OCI-LY1 (cell line): Measurements from ENCODE around the gene GDPD4.

Source experiments
- H2AFZ ChIP-seq: fragments of 200-600 bp; sonication (generic), shearing (Covaris generic); 2 replicates; pipeline ENCODE4 v1.6.0; 2014; ENCODE audit warnings: antibody characterized with exemption, mild to moderate bottlenecking, low read length
- H3F3A ChIP-seq: fragments of 200-600 bp; sonication (generic), shearing (Covaris generic); 2 replicates; pipeline ENCODE4 v1.6.0; 2014; ENCODE audit warnings: mild to moderate bottlenecking, antibody characterized with exemption, low read length, moderate library complexity; ENCODE audit not compliant: insufficient read depth
- H3K27ac ChIP-seq: fragments of 200-600 bp; sonication (generic); 2 replicates; pipeline ENCODE4 v1.5.1; 2014; ENCODE audit warnings: low read length, mixed run types, mild to moderate bottlenecking, low read depth; ENCODE audit not compliant: poor library complexity, severe bottlenecking
- H3K27me3 ChIP-seq: fragments of 200-600 bp; sonication (generic); 2 replicates; pipeline ENCODE4 v1.6.0; 2014; ENCODE audit warnings: antibody characterized with exemption, mild to moderate bottlenecking, low read length, moderate library complexity; ENCODE audit not compliant: insufficient read depth
- H3K36me3 ChIP-seq: fragments of 200-600 bp; sonication (generic); 2 replicates; pipeline ENCODE4 v1.6.1; 2014; ENCODE audit warnings: mild to moderate bottlenecking, antibody characterized with exemption, low read length, moderate library complexity, mixed read lengths; ENCODE audit not compliant: insufficient read depth
- H3K4me1 ChIP-seq: fragments of 200-600 bp; sonication (generic); 2 replicates; pipeline ENCODE4 v1.5.1; 2014; ENCODE audit warnings: mild to moderate bottlenecking, low read length, moderate library complexity; ENCODE audit not compliant: insufficient read depth, severe bottlenecking
- H3K4me2 ChIP-seq: fragments of 200-600 bp; sonication (generic), shearing (Covaris generic); 2 replicates; pipeline ENCODE4 v1.6.1; 2014; ENCODE audit warnings: low read length
- H3K4me3 ChIP-seq: fragments of 200-600 bp; sonication (generic); 2 replicates; pipeline ENCODE4 v1.5.1; 2014; ENCODE audit warnings: low read length, low read depth, mild to moderate bottlenecking, mixed read lengths; ENCODE audit not compliant: poor library complexity, severe bottlenecking
- H3K79me2 ChIP-seq: fragments of 200-600 bp; shearing (Covaris generic); 2 replicates; pipeline ENCODE4 v1.6.1; 2016; ENCODE audit warnings: mixed run types, low read length, mixed read lengths; ENCODE audit not compliant: insufficient read depth
- H3K9ac ChIP-seq: fragments of 200-600 bp; sonication (generic), shearing (Covaris generic); 2 replicates; pipeline ENCODE4 v1.6.1; 2014; ENCODE audit warnings: mild to moderate bottlenecking, low read length, mixed read lengths
- H3K9me2 ChIP-seq: fragments of 200-600 bp; sonication (generic), shearing (Covaris generic); 2 replicates; pipeline ENCODE4 v1.6.1; 2014; ENCODE audit warnings: low read depth, mild to moderate bottlenecking, low read length, mixed read lengths
- H3K9me3 ChIP-seq: fragments of 200-600 bp; shearing (Covaris generic); 2 replicates; pipeline ENCODE4 v1.6.1; 2014; ENCODE audit warnings: low read length, mixed read lengths
- H4K20me1 ChIP-seq: fragments of 200-600 bp; sonication (generic), shearing (Covaris generic); 2 replicates; pipeline ENCODE4 v1.6.0; 2016; ENCODE audit warnings: mild to moderate bottlenecking, low read length; ENCODE audit not compliant: insufficient read depth
- CTCF ChIP-seq: fragments of 200-600 bp; sonication (generic), shearing (Covaris generic); IDR thresholded peaks from 2 replicates; pipeline ENCODE4 v1.5.1; 2017; ENCODE audit warnings: mild to moderate bottlenecking, antibody characterized with exemption, low read length, moderate library complexity, mixed read lengths
- EZH2 ChIP-seq: fragments of 200-600 bp; sonication (generic), shearing (Covaris generic); IDR thresholded peaks from 2 replicates; pipeline ENCODE4 v1.8.0; 2017; ENCODE audit warnings: borderline replicate concordance, mixed run types, mild to moderate bottlenecking, antibody characterized with exemption, low read length, moderate library complexity, mixed read lengths

The GDPD4 gene

DNA sequence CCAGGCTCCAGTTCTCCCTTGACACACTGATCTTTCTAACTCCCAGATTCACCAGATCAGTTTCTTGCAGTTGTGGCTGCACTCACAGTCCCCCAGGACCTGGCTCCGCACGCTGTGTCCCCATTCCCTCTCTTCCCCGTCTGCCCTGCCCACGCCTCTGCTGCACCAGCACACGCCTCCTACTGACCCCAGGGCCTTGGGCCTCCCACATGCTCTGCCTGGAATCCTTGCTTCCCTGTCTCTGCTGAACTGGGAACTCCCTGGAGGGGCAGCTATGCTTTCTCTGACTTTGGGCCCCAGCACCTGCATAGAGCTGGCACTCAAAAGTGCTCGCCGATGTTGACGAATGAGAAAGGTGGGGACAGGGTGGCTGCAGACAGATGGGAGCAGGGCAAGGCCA is 104.5 kb downstream of the GDPD4 start:
- Histone ChIP-seq H3K4me3 (no peak overlapping the region), H3K4me2 (no peak overlapping the region), H3K9me3 (no peaks in the 10 kb centered on the region), H3K27ac (no peak overlapping the region), H4K20me1 (no peaks in the 10 kb centered on the region), H2AFZ (no peak overlapping the region), H3K79me2 (no peaks in the 10 kb centered on the region), H3K36me3 (no peaks in the 10 kb centered on the region), H3F3A (no peaks in the 10 kb centered on the region), H3K27me3 (no peaks in the 10 kb centered on the region), H3K9me2 (no peaks in the 10 kb centered on the region), H3K9ac (no peak overlapping the region), H3K4me1 (no peaks in the 10 kb centered on the region)
- TF ChIP-seq CTCF (no peak), EZH2 (no peak)

DNA sequence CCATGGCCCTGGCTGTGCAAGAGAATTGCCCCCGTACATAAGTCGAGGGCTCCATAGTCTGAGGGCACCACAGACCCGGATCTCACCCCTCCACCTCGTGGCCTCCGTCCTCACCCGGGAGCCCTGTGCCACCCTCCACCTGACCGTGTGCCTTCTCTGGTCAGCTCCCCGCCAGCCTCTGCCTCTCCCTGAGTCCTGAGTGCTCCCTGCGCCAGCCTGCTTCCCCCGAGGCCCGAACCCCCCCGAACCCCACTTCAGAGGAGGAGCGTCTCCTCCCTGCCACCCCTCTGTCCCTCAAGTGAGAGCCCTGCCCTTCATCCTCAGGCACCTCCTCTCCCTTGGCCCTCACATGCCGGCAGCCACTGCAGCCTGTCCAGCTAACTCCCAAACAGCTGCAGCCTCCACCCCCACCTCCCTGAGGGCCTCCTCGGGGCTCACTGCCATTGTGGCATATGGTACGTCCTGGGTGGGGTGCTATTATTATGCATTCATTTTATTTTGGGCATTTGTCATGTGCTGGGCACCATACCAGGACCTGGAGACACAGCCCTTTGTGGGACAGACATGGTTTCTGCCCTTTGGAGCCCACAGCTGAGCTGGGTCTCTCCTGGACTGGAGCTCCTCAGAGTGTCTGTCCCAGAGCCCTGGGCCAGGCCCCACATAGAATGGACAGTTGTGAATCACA is 106.3 kb downstream of the GDPD4 start:
- H3K27ac ChIP-seq: no peak overlapping the region
- H2AFZ ChIP-seq: no peak overlapping the region
- H4K20me1 ChIP-seq: no peaks in the 10 kb centered on the region
- no peak overlapping the region for H3K9ac ChIP-seq
- no peaks in the 10 kb centered on the region for H3K9me3 ChIP-seq
- no peaks in the 10 kb centered on the region for H3K36me3 ChIP-seq
- H3K4me1 ChIP-seq: no peaks in the 10 kb centered on the region
- H3K27me3 ChIP-seq: no peaks in the 10 kb centered on the region
- H3K4me2 ChIP-seq: no peak overlapping the region
- H3K79me2 ChIP-seq: no peaks in the 10 kb centered on the region
- TF ChIP-seq CTCF (no peak), EZH2 (no peak)
- no peaks in the 10 kb centered on the region for H3K9me2 ChIP-seq
- H3K4me3 ChIP-seq: no peak overlapping the region
- H3F3A ChIP-seq: no peaks in the 10 kb centered on the region

GRCh38 chr11:77193911-77194830 is 107.3 kb downstream of the GDPD4 start:
- Histone ChIP-seq H3K4me2 (no peak overlapping the region), H3F3A (no peaks in the 10 kb centered on the region), H2AFZ (no peak overlapping the region), H3K4me1 (no peaks in the 10 kb centered on the region), H3K9me3 (no peaks in the 10 kb centered on the region), H3K27ac (no peak overlapping the region), H4K20me1 (no peaks in the 10 kb centered on the region), H3K4me3 (no peak overlapping the region), H3K9me2 (no peaks in the 10 kb centered on the region), H3K36me3 (no peaks in the 10 kb centered on the region), H3K9ac (no peak overlapping the region), H3K27me3 (no peaks in the 10 kb centered on the region), H3K79me2 (no peaks in the 10 kb centered on the region)
- TF ChIP-seq EZH2: no peak
- TF ChIP-seq CTCF: no peak
